Uterus (tissue), 2 donors: ENCODE data around the gene DOK7.

Experiments
- CTCF ChIP-seq, 4 experiments: fragments of 200-600 bp in 2 of 4; fragments of 450-650 bp in 2 of 4; sonication (generic) in 2 of 4; IDR thresholded peaks; one replicate each; pipeline ENCODE4 v1.5.1; 2016 to 2019; ENCODE audit warnings: antibody characterized with exemption in 4 of 4, mild to moderate bottlenecking in 2 of 4, moderate library complexity in 1 of 4
- POLR2A ChIP-seq, 2 donors: fragments of 450-650 bp; IDR thresholded peaks; one replicate each; pipeline ENCODE4 v1.6.1; 2016; ENCODE audit warnings: antibody characterized with exemption in 2 of 2, mild to moderate bottlenecking in 1 of 2, moderate library complexity in 1 of 2

GRCh38 chr4:3517731-3518510, 54.8 kb downstream of the DOK7 start:
- TF ChIP-seq CTCF (IDR thresholded peaks at IDR 0.05) (no peak), POLR2A (IDR thresholded peaks at IDR 0.05) (no peak)
